Kidney (tissue), 14 donors: ENCODE measurements around the gene PBX2. TPM values are rescaled to one million over a fixed set of nuclear protein-coding genes. Genes with fewer than 3 reads are reported as not detected.
"Not testable (repeated sequence)": the region's sequence is repeated elsewhere in the genome, so short reads cannot be mapped to it uniquely, and the experiment has no call there.

ENCODE experiments used
- DNase-seq, 5 donors: peaks; one replicate each; pipeline ENCODE4 v3.0.0-alpha.2; 2013 to 2020
- FAIRE-seq: peaks from 2 replicates; lab custom pipeline; 2012; peaks lifted over from hg19 to GRCh38; lab: Jason Lieb, UNC
- H3K27ac ChIP-seq, 2 donors: one replicate each; pipeline ENCODE4 v1.7.0; 2013; ENCODE audit warnings: low read depth in 2 of 2, low read length in 2 of 2, inconsistent platforms in 1 of 2
- H3K27me3 ChIP-seq: one replicate; pipeline ENCODE4 v1.7.1; 2013; ENCODE audit warnings: low read length, inconsistent platforms; ENCODE audit not compliant: control insufficient read depth, insufficient read depth
- H3K36me3 ChIP-seq, 3 donors: one replicate each; pipeline versions ENCODE4 v1.7.0 to v1.7.1; 2013; ENCODE audit warnings: low read length in 3 of 3, control low read depth in 1 of 3, inconsistent platforms in 1 of 3; ENCODE audit not compliant: insufficient read depth in 3 of 3, control insufficient read depth in 2 of 3
- H3K4me1 ChIP-seq, 3 donors: one replicate each; pipeline versions ENCODE4 v1.7.0 to v1.7.1; 2013; ENCODE audit warnings: low read length in 3 of 3, inconsistent platforms in 1 of 3, low read depth in 1 of 3; ENCODE audit not compliant: control insufficient read depth in 2 of 3, insufficient read depth in 2 of 3
- H3K4me3 ChIP-seq, 3 donors: one replicate each; pipeline versions ENCODE4 v1.7.0 to v1.8.1; 2013; ENCODE audit warnings: low read length in 3 of 3, control low read depth in 1 of 3, inconsistent platforms in 1 of 3
- H3K9ac ChIP-seq, 3 donors: one replicate each; pipeline versions ENCODE4 v1.7.0 to v1.7.1; 2013; ENCODE audit warnings: low read length in 3 of 3, control low read depth in 1 of 3, inconsistent platforms in 1 of 3
- H3K9me3 ChIP-seq, 3 donors: one replicate each; pipeline versions ENCODE4 v1.7.0 to v1.7.1; 2013; ENCODE audit warnings: low read length in 3 of 3, control low read depth in 1 of 3, inconsistent platforms in 1 of 3; ENCODE audit not compliant: control insufficient read depth in 2 of 3, insufficient read depth in 1 of 3
- CTCF ChIP-seq: IDR thresholded peaks from 3 replicates; pipeline ENCODE4 v1.5.1; 2012; ENCODE audit warnings: mild to moderate bottlenecking, moderate library complexity, borderline replicate concordance; ENCODE audit not compliant: insufficient read depth; ENCODE audit errors: extremely low read depth
- intact Hi-C: fragments of 100-400 bp; cut with DNase I; formaldehyde crosslinking; loops from one replicate; pipeline ENCODE4 v1.11.1; 2022
- polyA plus RNA-seq: library from polyadenylated mRNA; stranded (reverse); fragments of 350-450 nt; fragmentation: Illumina TruSeq; extraction: RNeasy Lipid Tissue Mini Kit (QIAGEN cat#74804); gene quantifications from one replicate; pipeline ENCODE4 v1.2.3, GENCODE V29; 2014; ENCODE audit warnings: low read depth, low replicate concordance; ENCODE audit not compliant: insufficient read depth
- total RNA-seq: library from RNA; stranded (reverse); fragmentation: NEBNext Ultra II Directional; extraction: Animal tissue kit (Norgen Biotek cat#: 25700); gene quantifications from one replicate; pipeline ENCODE4 v1.2.1, GENCODE V29; 2021
- donor health status: control.
- donor health status: control.
- donor health status: control.
- donor health status: control.
- donor health status: control.
- donor health status: DM: yes; HTN: yes; CAD: no.
- donor health status: Normal renal cell carcinoma (clear cell type).

The PBX2 gene
- total and polyA plus RNA-seq, 2 donors from 2014 or later: 34.6 to 87.3 TPM

GRCh38 chr6:32189069-32189741 lies 797 bp downstream of the PBX2 start:
- intact Hi-C loops: no loop called here

DNA sequence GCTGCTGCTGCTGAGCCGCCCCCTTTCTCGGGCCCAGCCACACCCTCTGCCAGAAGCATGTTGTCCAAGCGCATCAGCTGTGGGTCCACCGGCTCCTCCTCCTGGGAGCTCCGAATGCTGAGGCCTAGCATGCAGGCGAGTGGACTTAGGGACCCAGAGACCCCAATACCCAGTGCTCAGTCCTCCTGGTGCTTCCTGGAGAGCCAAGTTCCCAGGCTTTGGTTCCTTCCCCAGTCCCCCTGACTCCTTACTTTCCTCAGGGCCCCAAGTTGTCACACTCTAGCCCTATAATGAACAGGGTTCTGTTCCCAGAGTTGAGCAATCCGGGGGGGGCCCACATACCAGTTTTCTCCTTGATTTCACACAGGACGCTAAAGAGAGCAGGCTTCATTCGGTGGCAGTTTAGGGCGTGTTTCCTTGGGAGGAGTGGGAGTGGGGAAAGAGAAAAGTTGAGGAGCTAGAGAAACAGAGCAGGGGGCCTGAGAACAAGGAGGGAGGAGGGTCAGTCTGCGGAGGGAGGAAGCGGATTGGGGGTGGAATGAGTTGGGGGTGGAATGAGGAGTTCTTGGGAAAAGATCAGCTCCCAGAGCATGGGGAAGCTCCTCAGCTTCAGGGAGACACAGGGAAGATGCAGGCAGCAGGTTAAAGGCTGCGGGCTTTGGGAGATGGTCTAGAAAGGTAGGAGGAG lies 1.5 kb downstream of the PBX2 start:
- intact Hi-C loops: no loop called here
- FAIRE-seq: no peak
- H3K36me3 ChIP-seq: peaks cover 6 to 13% (median 8%) of the 10 kb centered on the region in 3 donors
- peak overlapping the region; percentile 61 to 90 (median 72) for H3K9ac ChIP-seq
- no peaks in the 10 kb centered on the region for H3K9me3 ChIP-seq
- peak overlapping the region; percentile 71 to 91 (median 72) for H3K4me3 ChIP-seq
- H3K27ac ChIP-seq: peak overlapping the region; percentile 93 to 98
- peak in 4 of 5 donors; percentile 24 to 56 (median 50) for DNase-seq
- TF ChIP-seq CTCF: no peak
- peaks cover 2 to 27% (median 8%) of the 10 kb centered on the region in 3 donors for H3K4me1 ChIP-seq
- no peaks in the 10 kb centered on the region for H3K27me3 ChIP-seq

More at GRCh38 chr6:32189069-32189741, 797 bp downstream of the PBX2 start:
- DNase-seq (peak in 2 of 5 donors; percentile 34 to 57), FAIRE-seq (no peak)
- no peak for TF ChIP-seq CTCF
- Histone ChIP-seq H3K4me1 (peaks cover 2 to 27% (median 8%) of the 10 kb centered on the region in 3 donors), H3K9ac (peak overlapping the region; percentile 61 to 90 (median 72)), H3K4me3 (peak overlapping the region; percentile 71 to 91 (median 72)), H3K27ac (peak overlapping the region; percentile 93 to 98), H3K9me3 (no peaks in the 10 kb centered on the region), H3K27me3 (no peaks in the 10 kb centered on the region), H3K36me3 (peaks cover 6 to 13% (median 8%) of the 10 kb centered on the region in 3 donors)

DNA sequence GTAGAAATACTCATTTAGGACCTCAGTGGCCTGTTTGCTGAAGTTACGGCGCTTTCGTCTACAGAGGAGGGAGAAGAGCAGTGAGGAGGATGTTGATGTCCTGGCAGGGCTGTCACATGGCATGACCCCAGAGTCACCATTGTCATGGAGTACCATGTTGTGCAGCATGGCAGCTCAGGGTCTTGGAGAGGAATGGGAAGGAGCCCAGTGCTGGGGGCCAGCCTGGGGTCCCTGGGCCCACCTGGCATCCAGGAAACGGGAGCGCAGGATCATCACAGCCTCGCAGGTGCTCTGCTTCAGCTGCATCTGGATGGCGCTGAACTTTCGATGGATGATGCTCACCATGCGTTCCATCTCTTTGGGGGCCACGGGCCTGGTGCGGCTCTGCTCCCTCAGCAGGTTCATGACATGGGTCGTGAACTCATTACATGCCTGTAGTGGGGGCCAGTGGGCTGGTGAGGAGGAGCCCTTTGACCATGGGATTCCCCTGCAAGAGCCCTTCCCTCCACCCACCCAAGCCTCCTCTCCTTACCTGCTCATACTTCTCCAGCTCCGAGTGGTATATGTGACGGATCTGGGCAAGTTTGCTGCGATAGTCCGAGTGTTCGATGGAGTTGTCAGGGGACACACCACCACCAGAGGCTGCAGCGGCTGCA lies 2.1 kb downstream of the PBX2 start:
- peaks cover 6 to 16% (median 8%) of the 10 kb centered on the region in 3 donors for H3K36me3 ChIP-seq
- intact Hi-C loops, H3K9me3 ChIP-seq, H3K27me3 ChIP-seq, H3K27ac ChIP-seq, FAIRE-seq, H3K9ac ChIP-seq, H3K4me3 ChIP-seq: not testable (repeated sequence)
- H3K4me1 ChIP-seq: peaks cover 2 to 27% (median 8%) of the 10 kb centered on the region in 3 donors
- DNase-seq: peak in 2 of 5 donors; percentile 38 to 57
